PC-3 (cell line): ENCODE data around the gene PPP1R13B. TPM values are rescaled to one million over a fixed set of nuclear protein-coding genes. Genes with fewer than 3 reads are reported as not detected.

Experiments used
- ATAC-seq: fragments of 200-7000 bp; cut with Tn5 transposase; 2 replicates; pipeline ENCODE4 v1.9.1; 2020; ENCODE audit warnings: mild to moderate bottlenecking, moderate library complexity
- BruUV-seq: library from RNA; stranded (reverse); fragments of 400-500 nt; replicated peaks from 2 replicates; lab custom pipeline; 2021; lab: Mats Ljungman, UMichigan
- CTCF ChIA-PET: fragments of 300-600 bp; sonication (Branson Sonifier 250); formaldehyde crosslinking; loops from one replicate; lab custom pipeline; 2022; ENCODE audit warnings: antibody characterized with exemption; lab: Charles Lee
- POLR2A ChIA-PET: fragments of 300-600 bp; sonication (Branson Sonifier 250); formaldehyde crosslinking; loops from one replicate; lab custom pipeline; 2022; ENCODE audit warnings: antibody characterized with exemption; ENCODE audit not compliant: unreplicated experiment; lab: Charles Lee
- DNase-seq: peaks from one replicate; pipeline ENCODE4 v3.0.0-alpha.2; 2015
- H2AFZ ChIP-seq: fragments of 300-600 bp; sonication (generic); 2 replicates; pipeline ENCODE4 v1.6.0; 2016; ENCODE audit warnings: antibody characterized with exemption, low read length
- H3F3A ChIP-seq: fragments of 300-600 bp; sonication (generic); one replicate; pipeline ENCODE4 v1.6.0; 2017; ENCODE audit warnings: antibody characterized with exemption, low read length, control low read depth, mild to moderate bottlenecking; ENCODE audit not compliant: unreplicated experiment
- H3K27ac ChIP-seq: fragments of 300-600 bp; sonication (generic); 2 replicates; pipeline ENCODE4 v1.5.1; 2016; ENCODE audit warnings: mild to moderate bottlenecking, low read length
- H3K27me3 ChIP-seq: fragments of 300-600 bp; sonication (generic); 2 replicates; pipeline ENCODE4 v1.6.1; 2016; ENCODE audit warnings: low read length, mixed read lengths
- H3K36me3 ChIP-seq: fragments of 300-600 bp; sonication (generic); 2 replicates; pipeline ENCODE4 v1.6.1; 2016; ENCODE audit warnings: low read depth, mixed run types, low read length, mixed read lengths
- H3K4me1 ChIP-seq: fragments of 300-600 bp; sonication (generic); 2 replicates; pipeline ENCODE4 v1.5.1; 2016; ENCODE audit warnings: low read length; ENCODE audit not compliant: insufficient read depth
- H3K4me2 ChIP-seq: fragments of 300-600 bp; sonication (generic); 2 replicates; pipeline ENCODE4 v1.6.0; 2016; ENCODE audit warnings: low read length
- H3K4me3 ChIP-seq: fragments of 300-600 bp; sonication (generic); 2 replicates; pipeline ENCODE4 v1.5.1; 2016; ENCODE audit warnings: mild to moderate bottlenecking, low read length, mixed read lengths
- H3K79me2 ChIP-seq: fragments of 300-600 bp; sonication (generic); 2 replicates; pipeline ENCODE4 v1.6.1; 2017; ENCODE audit warnings: low read length, mixed read lengths
- H3K9ac ChIP-seq: fragments of 300-600 bp; sonication (generic); 2 replicates; pipeline ENCODE4 v1.6.0; 2016; ENCODE audit warnings: mild to moderate bottlenecking, low read length
- H3K9me2 ChIP-seq: fragments of 300-600 bp; sonication (generic); replicated peaks from 2 replicates; pipeline ENCODE4 v1.6.1; 2016; ENCODE audit warnings: mixed run types, low read length, mixed read lengths
- H3K9me3 ChIP-seq: fragments of 300-600 bp; sonication (generic); 2 replicates; pipeline ENCODE4 v1.6.1; 2016; ENCODE audit warnings: low read length, mixed read lengths
- H4K20me1 ChIP-seq: fragments of 300-600 bp; sonication (generic); 2 replicates; pipeline ENCODE4 v1.6.1; 2016; ENCODE audit warnings: low read length, mixed read lengths
- EZH2 ChIP-seq: fragments of 300-600 bp; sonication (generic); IDR thresholded peaks from one replicate; pipeline ENCODE4 v1.6.1; 2017; ENCODE audit warnings: antibody characterized with exemption, mild to moderate bottlenecking, low read length; ENCODE audit not compliant: unreplicated experiment
- EZH2phosphoT487 ChIP-seq: fragments of 300-600 bp; sonication (generic); IDR thresholded peaks from 2 replicates; pipeline ENCODE4 v1.6.1; 2018; ENCODE audit warnings: mild to moderate bottlenecking, antibody characterized with exemption, low read length, borderline replicate concordance
- intact Hi-C: fragments of 100-400 bp; cut with micrococcal nuclease; formaldehyde crosslinking; loops from 2 replicates; pipeline ENCODE4 v1.9.0; 2023
- total RNA-seq: library from RNA; depleted of rRNA; stranded (reverse); fragments of >200 nt; gene quantifications from 2 replicates; pipeline ENCODE4 v1.2.3, GENCODE V29; 2014
- TF ChIP-seq, protein P1 (sequence below): fragments of 300-600 bp; sonication (generic); conservative IDR thresholded peaks from 2 replicates; pipeline ENCODE4 v1.5.1; 2017; ENCODE audit warnings: antibody characterized with exemption, low read depth, mild to moderate bottlenecking, low read length

Gene PPP1R13B
- total RNA-seq, 1 experiment from 2014 or later = 13.0 TPM

DNA sequence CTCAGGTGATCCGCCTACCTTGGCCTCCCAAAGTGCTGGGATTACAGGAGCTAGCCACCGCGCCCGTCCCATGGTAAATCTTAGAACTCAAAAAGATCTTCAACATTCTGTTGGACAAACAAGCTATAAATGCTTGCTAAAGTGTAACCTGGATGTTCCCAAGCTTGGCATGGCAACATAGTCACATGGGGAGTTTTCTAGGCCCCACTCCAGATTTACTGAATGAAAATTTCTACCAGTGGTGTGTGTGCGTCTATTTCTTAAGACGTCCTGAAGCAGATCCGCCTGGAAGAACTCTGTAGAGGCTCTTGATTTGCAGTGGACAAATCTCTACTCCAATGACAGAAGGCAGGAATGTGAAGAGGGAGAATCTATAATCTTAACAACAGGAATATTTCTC, 71.9 kb downstream of the PPP1R13B start:
- Histone ChIP-seq H3F3A (no peaks in the 10 kb centered on the region), H3K4me3 (no peak overlapping the region), H3K27ac (no peak overlapping the region), H3K9me2 (no peaks in the 10 kb centered on the region), H3K36me3 (peaks cover 8% of the 10 kb centered on the region; the same call in 1 of the 2 replicates), H3K9ac (no peak overlapping the region), H3K27me3 (no peaks in the 10 kb centered on the region), H4K20me1 (no peaks in the 10 kb centered on the region), H2AFZ (no peak overlapping the region), H3K4me2 (no peak overlapping the region), H3K79me2 (no peaks in the 10 kb centered on the region), H3K4me1 (no peaks in the 10 kb centered on the region), H3K9me3 (no peaks in the 10 kb centered on the region)
- DNase-seq = no peak
- TF ChIP-seq, protein P1, sequence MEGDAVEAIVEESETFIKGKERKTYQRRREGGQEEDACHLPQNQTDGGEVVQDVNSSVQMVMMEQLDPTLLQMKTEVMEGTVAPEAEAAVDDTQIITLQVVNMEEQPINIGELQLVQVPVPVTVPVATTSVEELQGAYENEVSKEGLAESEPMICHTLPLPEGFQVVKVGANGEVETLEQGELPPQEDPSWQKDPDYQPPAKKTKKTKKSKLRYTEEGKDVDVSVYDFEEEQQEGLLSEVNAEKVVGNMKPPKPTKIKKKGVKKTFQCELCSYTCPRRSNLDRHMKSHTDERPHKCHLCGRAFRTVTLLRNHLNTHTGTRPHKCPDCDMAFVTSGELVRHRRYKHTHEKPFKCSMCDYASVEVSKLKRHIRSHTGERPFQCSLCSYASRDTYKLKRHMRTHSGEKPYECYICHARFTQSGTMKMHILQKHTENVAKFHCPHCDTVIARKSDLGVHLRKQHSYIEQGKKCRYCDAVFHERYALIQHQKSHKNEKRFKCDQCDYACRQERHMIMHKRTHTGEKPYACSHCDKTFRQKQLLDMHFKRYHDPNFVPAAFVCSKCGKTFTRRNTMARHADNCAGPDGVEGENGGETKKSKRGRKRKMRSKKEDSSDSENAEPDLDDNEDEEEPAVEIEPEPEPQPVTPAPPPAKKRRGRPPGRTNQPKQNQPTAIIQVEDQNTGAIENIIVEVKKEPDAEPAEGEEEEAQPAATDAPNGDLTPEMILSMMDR = no peak
- no peak for TF ChIP-seq EZH2
- no peak for TF ChIP-seq EZH2phosphoT487
- POLR2A ChIA-PET = no interaction called here
- CTCF ChIA-PET = no interaction called here
- no TSS peak for BruUV-seq
- intact Hi-C loops = no loop called here
- no peak for ATAC-seq

- ATAC-seq (no peak), DNase-seq (no peak)
- POLR2A ChIA-PET = no interaction called here
- Histone ChIP-seq H3K9me3 (no peaks in the 10 kb centered on the region), H3K4me2 (no peak overlapping the region), H3K27me3 (no peaks in the 10 kb centered on the region), H2AFZ (no peak overlapping the region), H3K9ac (no peak overlapping the region), H3K27ac (no peak overlapping the region), H3K36me3 (peaks cover 6% of the 10 kb centered on the region; the same call in 1 of the 2 replicates), H3F3A (no peaks in the 10 kb centered on the region), H3K4me3 (no peak overlapping the region), H3K4me1 (no peaks in the 10 kb centered on the region), H3K79me2 (no peaks in the 10 kb centered on the region), H3K9me2 (no peaks in the 10 kb centered on the region), H4K20me1 (no peaks in the 10 kb centered on the region)
- BruUV-seq = no TSS peak
- intact Hi-C loops = no loop called here
- CTCF ChIA-PET = no interaction called here
- TF ChIP-seq, protein P1 = no peak
- TF ChIP-seq EZH2 (no peak), EZH2phosphoT487 (no peak)
Measured at GRCh38 chr14:103773521-103773920, 73.9 kb downstream of the PPP1R13B start.

DNA sequence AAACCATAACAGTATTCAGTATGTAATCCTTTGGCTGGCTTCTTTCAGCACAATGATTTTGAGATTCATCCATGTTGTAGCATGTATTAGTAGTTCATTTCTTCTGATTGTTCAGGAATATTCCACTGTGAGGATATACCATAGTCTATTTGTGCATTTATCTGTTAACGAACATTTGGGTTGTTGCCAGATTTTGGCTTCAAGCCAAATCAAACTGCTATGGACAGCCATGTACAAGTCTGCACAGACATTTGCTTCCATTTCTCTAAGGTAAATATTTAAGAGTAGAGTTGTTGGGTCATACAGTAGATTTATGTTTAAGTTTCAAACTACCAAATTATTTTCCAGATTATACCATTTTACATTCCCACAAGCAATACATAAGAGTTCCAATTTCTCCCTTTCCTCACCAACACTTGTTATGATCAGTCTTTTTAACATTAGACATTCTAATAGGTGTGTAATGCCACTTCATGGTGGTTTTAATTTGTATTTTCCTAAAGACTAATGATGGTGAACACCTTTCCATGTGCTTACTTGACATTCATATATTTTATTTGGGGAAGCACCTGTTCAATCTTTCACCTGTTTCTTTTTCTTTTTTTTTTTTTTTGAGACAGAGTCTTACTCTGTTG, 75.2 kb downstream of the PPP1R13B start:
- Histone ChIP-seq H3F3A (no peaks in the 10 kb centered on the region), H3K27ac (no peak overlapping the region), H3K79me2 (no peaks in the 10 kb centered on the region), H3K36me3 (peaks cover 3% of the 10 kb centered on the region; the same call in 1 of the 2 replicates), H3K4me1 (no peaks in the 10 kb centered on the region), H3K9me3 (no peaks in the 10 kb centered on the region), H3K4me2 (no peak overlapping the region), H3K27me3 (no peaks in the 10 kb centered on the region), H3K9ac (no peak overlapping the region), H3K4me3 (no peak overlapping the region), H4K20me1 (no peaks in the 10 kb centered on the region), H2AFZ (no peak overlapping the region), H3K9me2 (no peaks in the 10 kb centered on the region)
- no TSS peak for BruUV-seq
- ATAC-seq (no peak), DNase-seq (no peak)
- CTCF ChIA-PET = no interaction called here
- intact Hi-C loops = no loop called here
- TF ChIP-seq EZH2 (no peak), EZH2phosphoT487 (no peak)
- TF ChIP-seq, protein P1 = no peak
- POLR2A ChIA-PET = no interaction called here
